Stomach (tissue), 9 donors: ENCODE data around the gene ULK4. TPM values are rescaled to one million over a fixed set of nuclear protein-coding genes. Genes with fewer than 3 reads are reported as not detected.

Experiments
- DNase-seq, 2 donors: peaks; one replicate each; pipeline versions ENCODE4 v3.0.0 to v3.0.0-alpha.2; 2013 to 2019
- H3K27ac ChIP-seq, 5 donors: fragments of 200-600 bp in 4 of 5; sonication (generic) in 4 of 5; one replicate each; pipeline ENCODE4 v1.5.1; 2013 to 2019; ENCODE audit warnings: mild to moderate bottlenecking in 1 of 5, moderate library complexity in 1 of 5
- H3K27me3 ChIP-seq, 3 donors: fragments of 200-600 bp; sonication (generic); one replicate each; pipeline ENCODE4 v1.5.1; 2017 to 2019; ENCODE audit warnings: mixed run types in 1 of 3
- H3K36me3 ChIP-seq, 4 donors: fragments of 200-600 bp; sonication (generic); 1 replicate in 3 of 4; 2 replicates in 1 of 4; pipeline ENCODE4 v1.5.1; 2016 to 2019
- H3K4me1 ChIP-seq, 4 donors: fragments of 200-600 bp; sonication (generic); one replicate each; pipeline ENCODE4 v1.5.1; 2016 to 2019
- H3K4me3 ChIP-seq, 4 donors: fragments of 200-600 bp; sonication (generic) in 3 of 4; one replicate each; pipeline ENCODE4 v1.5.1; 2016 to 2019; ENCODE audit warnings: mild to moderate bottlenecking in 1 of 4
- H3K9me3 ChIP-seq, 4 donors: fragments of 200-600 bp; sonication (generic); one replicate each; pipeline ENCODE4 v1.5.1; 2016 to 2019
- EP300 ChIP-seq: sonication (generic); formaldehyde crosslinking; IDR thresholded peaks from one replicate; pipeline ENCODE4 v1.6.1; 2017; ENCODE audit warnings: antibody characterized with exemption
- POLR2A ChIP-seq, 4 donors: fragments of 450-650 bp; IDR thresholded peaks; one replicate each; pipeline ENCODE4 v1.6.1; 2016; ENCODE audit warnings: antibody characterized with exemption in 4 of 4, control low read depth in 2 of 4, mild to moderate bottlenecking in 1 of 4, moderate library complexity in 1 of 4
- POLR2AphosphoS5 ChIP-seq, 3 donors: sonication (generic); formaldehyde crosslinking; IDR thresholded peaks; one replicate each; pipeline ENCODE4 v1.6.1; 2016; ENCODE audit warnings: antibody characterized with exemption in 3 of 3
- WGBS, 5 donors: extraction: QIAGEN DNeasy Blood & Tissue Kit in 3 of 5; methylation state at CpG; one replicate each; pipeline versions ENCODE4 v1.1.5 to v1.1.7; 2013 to 2018; 5-methylcytosine and 5-hydroxymethylcytosine counted together
- intact Hi-C: fragments of 100-400 bp; cut with DNase I; formaldehyde crosslinking; loops from one replicate; pipeline ENCODE4 v1.15.1; 2023; ENCODE audit warnings: low total_unique reads
- polyA plus RNA-seq, 3 donors: library from polyadenylated mRNA; stranded (reverse); fragments of 200-250 nt; gene quantifications; one replicate each; pipeline ENCODE4 v1.2.3, GENCODE V29; 2013
- total RNA-seq, 5 donors: library from RNA; depleted of rRNA; stranded (reverse); fragments of >200 nt; gene quantifications; one replicate each; pipeline versions ENCODE4 v1.1.0 to v1.2.3, GENCODE V29; 2014 to 2016
- TF ChIP-seq, protein P1 (sequence below), 7 experiments: fragments of 450-650 bp in 4 of 7; fragments of 200-600 bp in 3 of 7; sonication (generic) in 3 of 7; IDR thresholded peaks; one replicate each; pipeline ENCODE4 v1.5.1; 2016 to 2019; ENCODE audit warnings: antibody characterized with exemption in 7 of 7, control low read depth in 2 of 7, mild to moderate bottlenecking in 1 of 7
- donor health status: healthy with polysubstance abuse.
- donor health status: Bipolar disorder and iron deficiency.
- donor health status: healthy.

ULK4 gene
- total and polyA plus RNA-seq, 8 donors = 1.6 to 150 (median 7.4) TPM

DNA sequence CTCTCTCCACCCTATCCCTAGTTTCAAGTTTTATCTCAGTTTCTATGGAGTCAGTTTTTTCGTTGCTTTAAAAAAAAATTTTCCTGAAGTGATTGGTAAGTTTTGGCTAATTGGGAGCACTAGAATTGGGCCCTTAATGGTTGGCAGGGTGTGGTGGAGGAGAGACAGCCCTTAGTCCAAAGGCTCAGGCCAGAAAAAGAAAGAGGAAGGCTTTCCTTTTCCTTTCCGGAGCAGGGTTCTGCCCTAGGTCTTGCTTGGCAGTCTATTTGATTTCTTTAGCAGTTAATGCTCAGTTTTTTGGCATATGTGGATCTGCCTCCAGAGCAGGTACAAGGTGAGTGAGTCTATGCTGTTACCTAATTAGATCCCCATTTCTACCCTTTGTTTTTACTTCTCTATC lies 739.9 kb downstream of the ULK4 start:
- peaks cover 25 to 31% (median 30%) of the 10 kb centered on the region in 4 donors for H3K36me3 ChIP-seq
- H3K4me1 ChIP-seq = peaks cover 37 to 75% (median 63%) of the 10 kb centered on the region in 4 donors
- intact Hi-C loops = no loop called here
- no peaks in the 10 kb centered on the region for H3K9me3 ChIP-seq
- H3K4me3 ChIP-seq = no peak overlapping the region
- no peaks in the 10 kb centered on the region for H3K27me3 ChIP-seq
- WGBS, 5 donors = 38 to 60% (median 47%) methylated on average over 2 of the region's 2 CpGs
- no peak for DNase-seq
- TF ChIP-seq EP300 (no peak), POLR2AphosphoS5 (IDR thresholded peaks at IDR 0.05) (no peak), POLR2A (IDR thresholded peaks at IDR 0.05) (no peak)
- TF ChIP-seq, protein P1, sequence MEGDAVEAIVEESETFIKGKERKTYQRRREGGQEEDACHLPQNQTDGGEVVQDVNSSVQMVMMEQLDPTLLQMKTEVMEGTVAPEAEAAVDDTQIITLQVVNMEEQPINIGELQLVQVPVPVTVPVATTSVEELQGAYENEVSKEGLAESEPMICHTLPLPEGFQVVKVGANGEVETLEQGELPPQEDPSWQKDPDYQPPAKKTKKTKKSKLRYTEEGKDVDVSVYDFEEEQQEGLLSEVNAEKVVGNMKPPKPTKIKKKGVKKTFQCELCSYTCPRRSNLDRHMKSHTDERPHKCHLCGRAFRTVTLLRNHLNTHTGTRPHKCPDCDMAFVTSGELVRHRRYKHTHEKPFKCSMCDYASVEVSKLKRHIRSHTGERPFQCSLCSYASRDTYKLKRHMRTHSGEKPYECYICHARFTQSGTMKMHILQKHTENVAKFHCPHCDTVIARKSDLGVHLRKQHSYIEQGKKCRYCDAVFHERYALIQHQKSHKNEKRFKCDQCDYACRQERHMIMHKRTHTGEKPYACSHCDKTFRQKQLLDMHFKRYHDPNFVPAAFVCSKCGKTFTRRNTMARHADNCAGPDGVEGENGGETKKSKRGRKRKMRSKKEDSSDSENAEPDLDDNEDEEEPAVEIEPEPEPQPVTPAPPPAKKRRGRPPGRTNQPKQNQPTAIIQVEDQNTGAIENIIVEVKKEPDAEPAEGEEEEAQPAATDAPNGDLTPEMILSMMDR (IDR thresholded peaks at IDR 0.05) = no peak
- H3K27ac ChIP-seq = no peak overlapping the region

DNA sequence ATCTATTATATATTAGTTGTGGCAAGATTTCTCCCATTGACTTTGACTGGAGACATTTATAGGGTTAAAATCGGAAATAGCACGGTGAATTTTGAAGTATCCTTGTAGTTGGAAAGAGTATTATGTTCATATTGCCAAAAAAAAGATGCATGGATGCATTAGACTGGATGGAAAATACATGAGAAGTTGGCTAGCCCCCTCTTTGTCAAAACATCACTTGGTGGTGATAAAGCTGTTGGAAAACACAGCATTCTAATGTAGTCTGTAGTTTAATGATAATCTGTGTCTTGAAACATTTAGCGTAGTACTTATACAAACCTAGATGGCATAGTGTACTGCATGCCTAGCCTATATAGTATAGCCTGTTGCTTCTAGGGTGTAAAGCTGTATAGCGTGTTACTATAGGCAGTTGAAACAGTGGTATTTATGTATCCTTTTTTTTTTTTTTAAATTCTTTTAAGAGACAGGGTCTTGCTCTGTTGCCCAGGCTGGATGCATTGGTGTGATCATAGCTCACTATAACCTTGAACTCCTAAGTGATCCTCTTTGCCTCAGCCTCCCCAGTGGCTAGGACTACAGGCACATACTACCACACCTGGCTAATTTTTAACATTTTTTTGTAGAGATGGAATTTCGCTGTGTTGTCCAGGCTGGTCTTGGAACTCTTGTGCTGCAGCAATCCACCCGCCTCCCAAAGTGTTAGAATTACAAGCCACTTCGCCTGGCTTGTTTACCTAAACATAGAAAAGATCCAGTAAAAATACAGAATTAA lies 740.8 kb downstream of the ULK4 start:
- intact Hi-C loops = no loop called here
- Histone ChIP-seq H3K27me3 (no peaks in the 10 kb centered on the region), H3K36me3 (peaks cover 19 to 22% (median 21%) of the 10 kb centered on the region in 4 donors), H3K9me3 (no peaks in the 10 kb centered on the region), H3K27ac (no peak overlapping the region), H3K4me1 (peaks cover 44 to 85% (median 72%) of the 10 kb centered on the region in 4 donors), H3K4me3 (no peak overlapping the region)
- WGBS, 5 donors = 79 to 89% (median 83%) methylated on average over 7 of the region's 7 CpGs
- no peak for DNase-seq
- TF ChIP-seq POLR2AphosphoS5 (IDR thresholded peaks at IDR 0.05) (no peak), POLR2A (IDR thresholded peaks at IDR 0.05) (no peak), EP300 (no peak)
- TF ChIP-seq, protein P1 (IDR thresholded peaks at IDR 0.05) = no peak

DNA sequence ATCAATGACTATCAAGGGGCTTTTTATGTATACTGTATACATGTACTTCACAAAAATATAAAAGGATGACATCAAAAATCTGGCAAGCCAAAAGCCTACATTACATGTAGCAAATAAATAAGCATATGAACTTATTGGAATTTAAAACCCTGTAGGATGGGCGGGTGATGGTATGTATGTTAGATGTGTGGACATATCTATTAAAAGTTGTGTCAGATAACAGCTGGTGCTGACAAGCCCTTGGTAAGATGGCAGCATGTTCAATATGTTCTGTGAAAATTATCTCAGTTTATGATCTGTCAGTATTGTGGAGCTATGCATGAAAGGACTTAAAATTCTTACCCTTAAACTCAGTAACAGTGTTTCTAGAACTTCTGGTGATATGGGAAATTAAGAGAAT lies 742.5 kb downstream of the ULK4 start:
- intact Hi-C loops = no loop called here
- WGBS, 5 donors = 77 to 93% (median 88%) methylated on average over 1 of the region's 1 CpG

DNA sequence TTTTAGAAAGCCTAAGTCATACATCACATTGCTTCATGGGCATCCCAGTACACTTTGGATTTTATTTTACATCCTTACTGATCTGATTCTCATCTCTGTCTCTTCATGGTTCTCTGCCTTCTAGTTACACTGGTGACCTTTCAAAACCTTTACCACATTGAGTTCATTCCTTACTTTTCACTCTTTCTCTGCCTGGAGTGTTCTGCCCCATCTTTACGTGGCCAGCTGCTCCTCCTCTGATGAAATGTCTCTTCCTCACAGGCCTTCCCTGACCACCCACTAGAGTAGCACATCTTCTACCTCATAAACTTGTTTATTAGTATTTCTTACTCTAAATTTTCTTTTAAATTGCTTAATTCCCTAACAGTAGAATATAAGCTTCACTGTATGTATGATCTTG lies 744.9 kb downstream of the ULK4 start:
- Histone ChIP-seq H3K4me3 (no peak overlapping the region), H3K36me3 (no peaks in the 10 kb centered on the region), H3K4me1 (peaks cover 55 to 99% (median 85%) of the 10 kb centered on the region in 4 donors), H3K27me3 (no peaks in the 10 kb centered on the region), H3K27ac (no peak overlapping the region), H3K9me3 (no peaks in the 10 kb centered on the region)
- 58 to 74% (median 67%) methylated on average over 1 of the region's 1 CpG for WGBS, 5 donors
- intact Hi-C loops = no loop called here
- no peak for DNase-seq
- TF ChIP-seq POLR2AphosphoS5 (IDR thresholded peaks at IDR 0.05) (no peak), EP300 (no peak)

More for the DNA sequence above, 742.5 kb downstream of the ULK4 start:
- H3K4me1 ChIP-seq = peaks cover 57 to 98% (median 86%) of the 10 kb centered on the region in 4 donors
- H3K9me3 ChIP-seq = no peaks in the 10 kb centered on the region
- no peaks in the 10 kb centered on the region for H3K27me3 ChIP-seq
- H3K27ac ChIP-seq = no peak overlapping the region
- DNase-seq = no peak
- peaks cover 2 to 5% (median 4%) of the 10 kb centered on the region in 4 donors for H3K36me3 ChIP-seq
- TF ChIP-seq, protein P1 (IDR thresholded peaks at IDR 0.05) = no peak
- TF ChIP-seq POLR2A (IDR thresholded peaks at IDR 0.05) (no peak), POLR2AphosphoS5 (IDR thresholded peaks at IDR 0.05) (no peak), EP300 (no peak)
- H3K4me3 ChIP-seq = no peak overlapping the region

DNA sequence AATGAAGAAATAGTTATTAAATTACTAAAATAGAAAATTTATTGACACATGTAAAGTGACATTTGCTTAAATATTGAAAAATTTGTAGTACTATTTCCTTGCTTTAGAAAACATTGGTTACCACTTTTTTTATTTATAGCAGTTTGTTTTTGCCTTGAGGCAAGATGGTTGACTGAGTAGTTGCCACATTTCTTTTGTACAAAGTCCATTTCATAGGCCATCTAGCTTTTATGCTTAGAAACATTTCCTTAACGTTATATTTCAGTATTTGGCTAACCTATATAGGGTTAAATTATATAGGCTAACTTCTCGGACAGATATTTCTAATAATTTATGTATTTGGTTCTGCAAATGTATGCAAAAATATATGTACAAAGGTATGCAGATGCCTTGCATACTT lies 745.5 kb downstream of the ULK4 start:
- H3K4me1 ChIP-seq = peaks cover 51 to 95% (median 82%) of the 10 kb centered on the region in 4 donors
- H3K27me3 ChIP-seq = no peaks in the 10 kb centered on the region
- no peaks in the 10 kb centered on the region for H3K9me3 ChIP-seq
- no peak for DNase-seq
- H3K27ac ChIP-seq = no peak overlapping the region
- WGBS, 5 donors = 69 to 80% (median 71%) methylated on average over 2 of the region's 2 CpGs
- H3K36me3 ChIP-seq = no peaks in the 10 kb centered on the region
- H3K4me3 ChIP-seq = no peak overlapping the region
- TF ChIP-seq POLR2A (IDR thresholded peaks at IDR 0.05) (no peak), EP300 (no peak), POLR2AphosphoS5 (IDR thresholded peaks at IDR 0.05) (no peak)
- TF ChIP-seq, protein P1 (IDR thresholded peaks at IDR 0.05) = no peak
- intact Hi-C loops = no loop called here
